A549 (cell line): ENCODE measurements around the gene CHD6. TPM values are rescaled to one million over a fixed set of nuclear protein-coding genes. Genes with fewer than 3 reads are reported as not detected.

Experiments used
- ATAC-seq, 2 experiments: fragments of 200-7000 bp in 1 of 2; fragments of >200 bp in 1 of 2; cut with Nextera tagmentation in 1 of 2; cut with Tn5 transposase in 1 of 2; 3 replicates each; pipeline versions ENCODE4 v1.8.0 to v1.9.1; 2018 to 2020; ENCODE audit warnings: mild to moderate bottlenecking in 1 of 2, moderate library complexity in 1 of 2
- CTCF ChIA-PET: fragments of 300-600 bp; sonication (Branson Sonifier 250); formaldehyde crosslinking; extraction: SDS; loops from one replicate; lab custom pipeline; 2021; ENCODE audit warnings: antibody characterized with exemption, inconsistent platforms; lab: Yijun Ruan, JAX
- POLR2A ChIA-PET: fragments of 350-600 bp; formaldehyde crosslinking; extraction: SDS; loops from one replicate; lab custom pipeline; 2021; ENCODE audit warnings: antibody characterized with exemption, inconsistent platforms; lab: Yijun Ruan, JAX
- DNase-seq, 2 experiments: peaks; one replicate each; pipeline versions ENCODE4 v3.0.0 to v3.0.0-alpha.2; 2011 to 2016; ENCODE audit warnings: low read depth in 1 of 2, low spot score in 1 of 2
- FAIRE-seq: peaks from 2 replicates; lab custom pipeline; 2011; peaks lifted over from hg19 to GRCh38; lab: Jason Lieb, UNC
- H3K27ac ChIP-seq, 2 experiments: fragments of >200 bp; sonication (Bioruptor Twin); formaldehyde crosslinking; 3 replicates each; pipeline ENCODE4 v1.5.1; 2016 to 2017
- H3K4me1 ChIP-seq: fragments of >200 bp; sonication (Bioruptor Twin); formaldehyde crosslinking; 3 replicates; pipeline ENCODE4 v1.6.1; 2016
- H3K4me2 ChIP-seq: fragments of >200 bp; sonication (Bioruptor Twin); formaldehyde crosslinking; 3 replicates; pipeline ENCODE4 v1.6.1; 2016
- H3K4me3 ChIP-seq: fragments of >200 bp; sonication (Bioruptor Twin); formaldehyde crosslinking; 3 replicates; pipeline ENCODE4 v1.5.1; 2016
- H3K9me3 ChIP-seq: fragments of >200 bp; sonication (Bioruptor Twin); formaldehyde crosslinking; 3 replicates; pipeline ENCODE4 v1.6.1; 2016
- BHLHE40 ChIP-seq: IDR thresholded peaks from 2 replicates; pipeline ENCODE4 v1.6.1; 2012; ENCODE audit warnings: low read depth, low read length, inconsistent platforms
- CBX8 ChIP-seq: fragments of 200-600 bp; sonication (generic); IDR thresholded peaks from 2 replicates; pipeline ENCODE4 v1.6.1; 2016
- CHD2 ChIP-seq: fragments of 150-350 bp; IDR thresholded peaks from 2 replicates; pipeline ENCODE4 v1.6.1; 2014; ENCODE audit warnings: low read length; ENCODE audit not compliant: partially characterized antibody
- E2F6 ChIP-seq: IDR thresholded peaks from 2 replicates; pipeline ENCODE4 v1.6.1; 2012; ENCODE audit warnings: low read depth, borderline replicate concordance
- EHMT2 ChIP-seq: fragments of 200-600 bp; sonication (generic); IDR thresholded peaks from 2 replicates; pipeline ENCODE4 v1.6.1; 2016; ENCODE audit warnings: antibody characterized with exemption, low read depth, mild to moderate bottlenecking, moderate library complexity
- GATA3 ChIP-seq: IDR thresholded peaks from 2 replicates; pipeline ENCODE4 v1.6.1; 2012; ENCODE audit warnings: borderline replicate concordance
- HES2 ChIP-seq: fragments of >200 bp; sonication (Bioruptor Twin); formaldehyde crosslinking; IDR thresholded peaks from 2 replicates; pipeline ENCODE4 v1.6.1; 2016
- HOXB13 ChIP-seq: fragments of 250-450 bp; sonication (Bioruptor Pico); IDR thresholded peaks from 2 replicates; pipeline ENCODE4 v1.5.0; 2020; ENCODE audit warnings: low read depth, mild to moderate bottlenecking, moderate library complexity
- JUN ChIP-seq, 2 experiments: fragments of >200 bp; sonication (Bioruptor Twin); formaldehyde crosslinking; IDR thresholded peaks; 2 replicates in 1 of 2; 3 replicates in 1 of 2; pipeline ENCODE4 v1.6.1; 2016 to 2017
- KDM5A ChIP-seq: fragments of 200-600 bp; sonication (generic); IDR thresholded peaks from 2 replicates; pipeline ENCODE4 v1.6.1; 2016; ENCODE audit warnings: antibody characterized with exemption, mild to moderate bottlenecking
- NFE2L2 ChIP-seq: fragments of 150-350 bp; conservative IDR thresholded peaks from 2 replicates; pipeline ENCODE4 v1.6.1; 2014; ENCODE audit warnings: low read length
- NPAS2 ChIP-seq: fragments of 250-450 bp; sonication (Bioruptor Pico); IDR thresholded peaks from 2 replicates; pipeline ENCODE4 v1.8.0; 2022; ENCODE audit warnings: mild to moderate bottlenecking, moderate library complexity, borderline replicate concordance
- PBX3 ChIP-seq: IDR thresholded peaks from 2 replicates; pipeline ENCODE4 v1.6.1; 2012
- PHF8 ChIP-seq: fragments of 200-600 bp; sonication (generic); IDR thresholded peaks from 2 replicates; pipeline ENCODE4 v1.6.1; 2016; ENCODE audit warnings: low read depth, mild to moderate bottlenecking, antibody characterized with exemption, moderate library complexity, borderline replicate concordance
- POLR2A ChIP-seq: IDR thresholded peaks from 2 replicates; pipeline ENCODE4 v1.6.1; 2012; ENCODE audit warnings: mild to moderate bottlenecking, low read length
- RARB ChIP-seq: fragments of 250-450 bp; sonication (Bioruptor Pico); IDR thresholded peaks from 2 replicates; pipeline ENCODE4 v1.8.0; 2021; ENCODE audit warnings: mild to moderate bottlenecking, moderate library complexity
- TFCP2L1 ChIP-seq: fragments of 250-450 bp; sonication (Bioruptor Pico); IDR thresholded peaks from 2 replicates; pipeline ENCODE4 v1.5.0; 2021; ENCODE audit warnings: mild to moderate bottlenecking
- TP53 ChIP-seq: fragments of 250-450 bp; sonication (Bioruptor Pico); IDR thresholded peaks from 2 replicates; pipeline ENCODE4 v1.5.0; 2021; ENCODE audit warnings: mild to moderate bottlenecking, moderate library complexity
- ZFP36 ChIP-seq: fragments of 450-650 bp; IDR thresholded peaks from 2 replicates; pipeline ENCODE4 v1.6.1; 2014; ENCODE audit warnings: borderline replicate concordance; ENCODE audit not compliant: partially characterized antibody
- WGBS: methylation state at CpG from one replicate; pipeline ENCODE4 v1.1.6; 2017; ENCODE audit errors: missing lambda C conversion rate; 5-methylcytosine and 5-hydroxymethylcytosine counted together
- polyA plus RNA-seq, 4 experiments: library from polyadenylated mRNA; depleted of rRNA in 3 of 4; stranded (reverse); fragments of >200 nt; fragmentation: RNase III in 1 of 4; extraction: RNeasy Plus Mini Kit Qiagen cat#74134 plus additional on column Dnase treatment in 1 of 4; gene quantifications; 2 replicates in 3 of 4; 3 replicates in 1 of 4; pipeline ENCODE4 v1.2.3, GENCODE V29; 2011 to 2017

Gene CHD6
- polyA plus RNA-seq, 2 of the 4 experiments (the other 2 are of a cell fraction) = 8.2 to 22.6 TPM

- TF ChIP-seq JUN (IDR thresholded peaks at IDR 0.05) = no peak
- TF ChIP-seq CHD2 = no peak
Measured at GRCh38 chr20:41403604-41404003, 214.6 kb downstream of the CHD6 start (continued).

- H3K4me1 ChIP-seq = no peaks in the 10 kb centered on the region
- ChIA-PET POLR2A (no interaction called here), CTCF (interaction anchor here (0.6 to 1.8 kb wide), 7 partner anchors 11 to 81 kb away, joined by 3 to 4 read pairs (median 3); no protein-coding TSS in a partner anchor)
- no peak for FAIRE-seq
- no peaks in the 10 kb centered on the region for H3K9me3 ChIP-seq
- peak in 1 of 2 experiments; percentile 21; a peak in 2 of 6 replicates for ATAC-seq
- no peak for TF ChIP-seq BHLHE40
- TF ChIP-seq RARB (CRISPR knock-in tag) = no peak
- TF ChIP-seq NFE2L2 = no peak
- 80% methylated on average over 2 of the region's 2 CpGs for WGBS
- H3K4me3 ChIP-seq = no peak overlapping the region
- no peak for DNase-seq
- no peak overlapping the region for H3K27ac ChIP-seq
- H3K4me2 ChIP-seq = no peak overlapping the region
Measured at GRCh38 chr20:41398408-41398807, 219.8 kb downstream of the CHD6 start.

- no peak for FAIRE-seq
- Histone ChIP-seq H3K4me1 (no peaks in the 10 kb centered on the region), H3K9me3 (no peaks in the 10 kb centered on the region), H3K27ac (no peak overlapping the region), H3K4me2 (no peak overlapping the region), H3K4me3 (no peak overlapping the region)
- ATAC-seq = peak; percentile 4 to 39; a peak in 3 of 6 replicates
- ChIA-PET CTCF (interaction anchor here (1.3 to 1.9 kb wide), 2 partner anchors 10 to 15 kb away, joined by 3 to 6 read pairs; no protein-coding TSS in a partner anchor), POLR2A (no interaction called here)
- DNase-seq = no peak
- no peak for TF ChIP-seq EHMT2
- TF ChIP-seq PBX3 = no peak
- no peak for TF ChIP-seq GATA3
- no peak for TF ChIP-seq NPAS2 (CRISPR knock-in tag)
- TF ChIP-seq NFE2L2 = no peak
- TF ChIP-seq POLR2A = no peak
- TF ChIP-seq HOXB13 = no peak
- no peak for TF ChIP-seq CBX8
- TF ChIP-seq BHLHE40 = no peak
- no peak for TF ChIP-seq KDM5A
- no peak for TF ChIP-seq PHF8
- TF ChIP-seq ZFP36 = no peak
- 69% methylated on average over 10 of the region's 18 CpGs for WGBS
Measured at GRCh38 chr20:41395667-41396664, 222.2 kb downstream of the CHD6 start.

- FAIRE-seq = no peak
- Histone ChIP-seq H3K4me2 (no peak overlapping the region), H3K9me3 (no peaks in the 10 kb centered on the region), H3K4me1 (no peaks in the 10 kb centered on the region)
- TF ChIP-seq TP53 (CRISPR knock-in tag) (no peak), CHD2 (no peak), E2F6 (no peak), TFCP2L1 (CRISPR knock-in tag) (no peak), HES2 (no peak)
- TF ChIP-seq, all 56 proteins: peak for 0
- Histone ChIP-seq H3K27ac (no peak overlapping the region), H3K4me3 (no peak overlapping the region)
- CTCF ChIA-PET = interaction anchor here (1.0 to 1.9 kb wide), 3 partner anchors 11 to 38 kb away, joined by 3 to 6 read pairs (median 3); no protein-coding TSS in a partner anchor
- DNase-seq (no peak), ATAC-seq (no peak)
- POLR2A ChIA-PET = no interaction called here
- WGBS = 70% methylated on average over 9 of the region's 9 CpGs
Measured at GRCh38 chr20:41394931-41395666, 223.1 kb downstream of the CHD6 start.
